Lower lobe of right lung (tissue), 2 donors: Measurements from ENCODE around the gene RMC1. TPM values are rescaled to one million over a fixed set of nuclear protein-coding genes. Genes with fewer than 3 reads are reported as not detected.
"Not testable (repeated sequence)": the region's sequence is repeated elsewhere in the genome, so short reads cannot be mapped to it uniquely, and the experiment has no call there.

Experiments
- ATAC-seq, 2 donors: fragments of 200-7000 bp; cut with Tn5 transposase; one replicate each; pipeline ENCODE4 v1.9.1; 2020 to 2022; ENCODE audit warnings: mild to moderate bottlenecking in 2 of 2, moderate library complexity in 2 of 2
- DNase-seq: peaks from one replicate; pipeline ENCODE4 v3.0.0-alpha.2; 2020
- H3K27ac ChIP-seq: fragments of 200-600 bp; one replicate; pipeline ENCODE4 v1.8.0; 2022
- H3K27me3 ChIP-seq: fragments of 200-600 bp; one replicate; pipeline ENCODE4 v1.8.0; 2022; ENCODE audit warnings: low read depth
- H3K36me3 ChIP-seq: fragments of 200-600 bp; one replicate; pipeline ENCODE4 v1.8.0; 2022; ENCODE audit warnings: mild to moderate bottlenecking
- H3K4me1 ChIP-seq: fragments of 200-600 bp; one replicate; pipeline ENCODE4 v1.8.0; 2022
- H3K4me3 ChIP-seq: fragments of 200-600 bp; one replicate; pipeline ENCODE4 v1.8.0; 2022; ENCODE audit warnings: mild to moderate bottlenecking
- H3K9me3 ChIP-seq: fragments of 200-600 bp; one replicate; pipeline ENCODE4 v1.8.0; 2022
- CTCF ChIP-seq: fragments of 200-600 bp; IDR thresholded peaks from one replicate; pipeline ENCODE4 v1.8.0; 2022; ENCODE audit warnings: antibody characterized with exemption, mild to moderate bottlenecking
- intact Hi-C: fragments of 100-400 bp; cut with DNase I; formaldehyde crosslinking; loops from one replicate; pipeline ENCODE4 v1.11.0; 2022
- total RNA-seq: library from RNA; stranded (reverse); fragmentation: NEBNext Ultra II Directional; extraction: Animal tissue kit (Norgen Biotek cat#: 25700); gene quantifications from one replicate; pipeline ENCODE4 v1.2.1, GENCODE V29; 2021
- donor health status: DM: no; HTN: yes; CAD: no; lungs with severe emphysema.

Gene RMC1
- total RNA-seq, 1 donor from 2014 or later: 34.2 TPM

GRCh38 chr18:23506393-23506792 is 3.1 kb downstream of the RMC1 start:
- ATAC-seq (no peak), DNase-seq (no peak)
- no peaks in the 10 kb centered on the region for H3K27me3 ChIP-seq
- H3K36me3 ChIP-seq: peaks cover 53% of the 10 kb centered on the region
- no peaks in the 10 kb centered on the region for H3K9me3 ChIP-seq
- no peak for TF ChIP-seq CTCF
- no peak overlapping the region for H3K4me3 ChIP-seq
- no peak overlapping the region for H3K27ac ChIP-seq
- peaks cover 34% of the 10 kb centered on the region for H3K4me1 ChIP-seq
- intact Hi-C loops: no loop called here

GRCh38 chr18:23510923-23511322 is 7.6 kb downstream of the RMC1 start:
- Histone ChIP-seq H3K36me3 (peaks cover 89% of the 10 kb centered on the region), H3K4me1 (peaks cover 15% of the 10 kb centered on the region)
- ATAC-seq, H3K27ac ChIP-seq, DNase-seq, H3K4me3 ChIP-seq, H3K9me3 ChIP-seq, H3K27me3 ChIP-seq: not testable (repeated sequence)
- intact Hi-C loops: loop anchor here (10.0 kb wide), 1 partner anchor 74 kb away; the partner anchor contains the start of gene NPC1

- H3K27me3 ChIP-seq, H3K9me3 ChIP-seq, ATAC-seq, H3K4me3 ChIP-seq, H3K27ac ChIP-seq, DNase-seq, H3K4me1 ChIP-seq: not testable (repeated sequence)
- intact Hi-C loops: loop anchor here (10.0 kb wide), 1 partner anchor 73 kb away; the partner anchor contains the start of gene NPC1
- H3K36me3 ChIP-seq: peaks cover 88% of the 10 kb centered on the region
These were observed 8.9 kb downstream of the RMC1 start for GRCh38 chr18:23512216-23512615.

- H3K9me3 ChIP-seq: no peaks in the 10 kb centered on the region
- peaks cover 10% of the 10 kb centered on the region for H3K4me1 ChIP-seq
- intact Hi-C loops: loop anchor here (10.0 kb wide), 1 partner anchor 72 kb away; the partner anchor contains the start of gene NPC1
- peak in 1 of 2 donors; percentile 9 for ATAC-seq
- H3K4me3 ChIP-seq: no peak overlapping the region
- TF ChIP-seq CTCF: no peak
- no peak overlapping the region for H3K27ac ChIP-seq
- H3K27me3 ChIP-seq: no peaks in the 10 kb centered on the region
- H3K36me3 ChIP-seq: peaks cover 88% of the 10 kb centered on the region
- no peak for DNase-seq
These were observed 9.3 kb downstream of the RMC1 start for GRCh38 chr18:23512641-23513040.

GRCh38 chr18:23515911-23516546 is 12.7 kb downstream of the RMC1 start:
- intact Hi-C loops: loop anchor here (10.0 kb wide), 1 partner anchor 69 kb away; the partner anchor contains the start of gene NPC1
- Histone ChIP-seq H3K27me3 (no peaks in the 10 kb centered on the region), H3K27ac (no peak overlapping the region), H3K9me3 (no peaks in the 10 kb centered on the region), H3K36me3 (peaks cover 88% of the 10 kb centered on the region), H3K4me3 (no peak overlapping the region), H3K4me1 (peaks cover 10% of the 10 kb centered on the region)
- ATAC-seq (peak; percentile 94 to 95), DNase-seq (peak; percentile 74)
- peak; percentile 88 for TF ChIP-seq CTCF

- DNase-seq (no peak), ATAC-seq (no peak)
- H3K36me3 ChIP-seq: peaks cover 92% of the 10 kb centered on the region
- TF ChIP-seq CTCF: no peak
- H3K27me3 ChIP-seq: no peaks in the 10 kb centered on the region
- peaks cover 27% of the 10 kb centered on the region for H3K4me1 ChIP-seq
- H3K27ac ChIP-seq: no peak overlapping the region
- intact Hi-C loops: loop anchor here (10.0 kb wide), 1 partner anchor 65 kb away; the partner anchor contains the start of gene NPC1
- H3K9me3 ChIP-seq: no peaks in the 10 kb centered on the region
- no peak overlapping the region for H3K4me3 ChIP-seq
These were observed 16.4 kb downstream of the RMC1 start for GRCh38 chr18:23519734-23520133.
